BJ (cell line): Measurements from ENCODE around the gene UNC80. TPM values are rescaled to one million over a fixed set of nuclear protein-coding genes. Genes with fewer than 3 reads are reported as not detected.
A peak's percentile ranks its signal among the peaks of the same experiment; 100 is the strongest.

ENCODE experiments used
- CTCF ChIA-PET: fragments of 350-600 bp; formaldehyde crosslinking; extraction: SDS; loops from one replicate; lab custom pipeline; 2021; ENCODE audit warnings: antibody characterized with exemption, inconsistent platforms; lab: Yijun Ruan, JAX
- POLR2A ChIA-PET: fragments of 300-600 bp; sonication (Branson Sonifier 250); formaldehyde crosslinking; extraction: SDS; loops from one replicate; lab custom pipeline; 2021; ENCODE audit warnings: antibody characterized with exemption; lab: Charles Lee
- DNase-seq: peaks from one replicate; pipeline ENCODE4 v3.0.0-alpha.2; 2011; ENCODE audit warnings: low read depth
- H3K27me3 ChIP-seq: 2 replicates; pipeline ENCODE4 v1.6.0; 2011; ENCODE audit warnings: low read length; ENCODE audit not compliant: control insufficient read depth, insufficient read depth
- H3K36me3 ChIP-seq: 2 replicates; pipeline ENCODE4 v1.5.1; 2011; ENCODE audit warnings: low read length; ENCODE audit not compliant: control insufficient read depth, insufficient read depth
- H3K4me3 ChIP-seq: 2 replicates; pipeline ENCODE4 v1.5.1; 2011; ENCODE audit warnings: low read depth, mild to moderate bottlenecking, control low read depth, low read length
- polyA plus RNA-seq: library from polyadenylated mRNA; depleted of rRNA; stranded (reverse); fragments of >200 nt; gene quantifications from 2 replicates; pipeline ENCODE4 v1.2.3, GENCODE V29; 2011
- TF ChIP-seq, protein P1 (sequence below): IDR thresholded peaks from 2 replicates; pipeline ENCODE4 v1.5.1; 2011; ENCODE audit warnings: low read depth, mild to moderate bottlenecking, control low read depth, inconsistent platforms, low read length, moderate library complexity; ENCODE audit not compliant: insufficient read depth

UNC80 gene
- polyA plus RNA-seq, 1 experiment: not detected

DNA sequence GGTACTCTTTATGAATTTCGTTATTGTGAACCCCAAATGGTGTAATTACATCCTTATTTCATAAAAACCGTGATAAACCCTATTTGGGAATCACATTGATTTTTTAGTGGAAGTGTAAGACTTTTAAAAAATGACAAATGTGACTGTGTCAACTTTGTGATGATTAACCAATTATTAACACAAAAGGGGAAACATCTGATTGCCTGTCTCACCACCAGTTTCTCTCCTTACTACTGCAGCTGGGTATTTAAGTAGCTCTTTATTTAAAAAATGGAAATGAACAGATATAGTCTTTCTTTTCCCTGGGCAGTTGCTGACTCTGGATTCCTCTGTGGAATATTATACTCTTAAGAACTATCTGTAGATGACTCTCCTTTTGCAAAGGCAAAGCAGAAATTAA is 219.2 kb downstream of the UNC80 start:
- DNase-seq: no peak
- Histone ChIP-seq H3K27me3 (peaks cover 2% of the 10 kb centered on the region; the same call in 1 of the 2 replicates), H3K4me3 (no peak overlapping the region), H3K36me3 (no peaks in the 10 kb centered on the region)
- POLR2A ChIA-PET: no interaction called here
- CTCF ChIA-PET: interaction anchor here (0.9 to 1.1 kb wide), 2 partner anchors 29 to 204 kb away, joined by 3 read pairs; no protein-coding TSS in a partner anchor
- TF ChIP-seq, protein P1, sequence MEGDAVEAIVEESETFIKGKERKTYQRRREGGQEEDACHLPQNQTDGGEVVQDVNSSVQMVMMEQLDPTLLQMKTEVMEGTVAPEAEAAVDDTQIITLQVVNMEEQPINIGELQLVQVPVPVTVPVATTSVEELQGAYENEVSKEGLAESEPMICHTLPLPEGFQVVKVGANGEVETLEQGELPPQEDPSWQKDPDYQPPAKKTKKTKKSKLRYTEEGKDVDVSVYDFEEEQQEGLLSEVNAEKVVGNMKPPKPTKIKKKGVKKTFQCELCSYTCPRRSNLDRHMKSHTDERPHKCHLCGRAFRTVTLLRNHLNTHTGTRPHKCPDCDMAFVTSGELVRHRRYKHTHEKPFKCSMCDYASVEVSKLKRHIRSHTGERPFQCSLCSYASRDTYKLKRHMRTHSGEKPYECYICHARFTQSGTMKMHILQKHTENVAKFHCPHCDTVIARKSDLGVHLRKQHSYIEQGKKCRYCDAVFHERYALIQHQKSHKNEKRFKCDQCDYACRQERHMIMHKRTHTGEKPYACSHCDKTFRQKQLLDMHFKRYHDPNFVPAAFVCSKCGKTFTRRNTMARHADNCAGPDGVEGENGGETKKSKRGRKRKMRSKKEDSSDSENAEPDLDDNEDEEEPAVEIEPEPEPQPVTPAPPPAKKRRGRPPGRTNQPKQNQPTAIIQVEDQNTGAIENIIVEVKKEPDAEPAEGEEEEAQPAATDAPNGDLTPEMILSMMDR: no peak

DNA sequence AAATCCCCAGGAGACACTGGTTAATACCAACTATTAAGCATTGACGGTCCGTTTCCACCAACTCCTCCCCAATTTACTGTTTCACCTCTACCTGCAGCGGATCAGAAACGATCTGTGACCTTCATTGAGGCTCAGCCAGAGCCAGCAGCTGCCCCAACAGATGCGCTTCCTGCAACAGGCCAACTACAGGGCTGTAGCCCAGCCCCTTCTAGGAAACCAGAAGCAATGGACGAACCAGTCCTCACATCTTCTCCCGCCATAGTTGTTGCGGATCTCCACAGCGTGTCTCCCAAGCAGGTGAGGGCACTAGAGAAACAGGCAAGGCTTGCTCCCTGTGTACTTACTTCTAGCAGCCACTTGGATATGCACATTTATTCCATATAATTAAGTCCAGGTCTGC is 222.3 kb downstream of the UNC80 start:
- POLR2A ChIA-PET: no interaction called here
- TF ChIP-seq, protein P1: no peak
- no peaks in the 10 kb centered on the region for H3K36me3 ChIP-seq
- no peak for DNase-seq
- H3K27me3 ChIP-seq: no peaks in the 10 kb centered on the region
- CTCF ChIA-PET: interaction anchor here (1.0 kb wide), 1 partner anchor 205 kb away, joined by 3 read pairs; no protein-coding TSS in a partner anchor
- no peak overlapping the region for H3K4me3 ChIP-seq

DNA sequence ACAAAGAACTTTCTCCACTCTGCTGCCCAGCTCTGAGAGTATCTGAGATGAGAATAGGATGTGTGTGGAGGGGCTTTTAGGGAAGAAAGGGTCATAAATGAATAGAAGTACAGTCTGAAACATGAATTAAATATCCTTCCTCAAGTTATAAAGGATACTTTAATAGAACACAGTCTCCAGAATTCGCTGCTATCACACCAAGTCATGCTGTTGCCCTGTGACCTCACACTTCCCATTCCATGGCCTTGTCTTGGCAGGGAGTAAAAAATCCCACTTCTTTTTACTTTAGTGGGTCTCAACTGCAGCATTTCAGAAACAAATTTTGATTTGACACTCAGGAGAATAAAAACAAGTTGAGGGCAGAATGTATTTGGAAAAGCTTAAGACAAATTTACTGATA is 227.0 kb downstream of the UNC80 start:
- ChIA-PET CTCF (interaction anchor here (1.0 kb wide), 1 partner anchor 38 kb away, joined by 4 read pairs; no protein-coding TSS in a partner anchor), POLR2A (no interaction called here)
- TF ChIP-seq, protein P1: no peak
- Histone ChIP-seq H3K27me3 (no peaks in the 10 kb centered on the region), H3K36me3 (no peaks in the 10 kb centered on the region), H3K4me3 (no peak overlapping the region)
- no peak for DNase-seq

DNA sequence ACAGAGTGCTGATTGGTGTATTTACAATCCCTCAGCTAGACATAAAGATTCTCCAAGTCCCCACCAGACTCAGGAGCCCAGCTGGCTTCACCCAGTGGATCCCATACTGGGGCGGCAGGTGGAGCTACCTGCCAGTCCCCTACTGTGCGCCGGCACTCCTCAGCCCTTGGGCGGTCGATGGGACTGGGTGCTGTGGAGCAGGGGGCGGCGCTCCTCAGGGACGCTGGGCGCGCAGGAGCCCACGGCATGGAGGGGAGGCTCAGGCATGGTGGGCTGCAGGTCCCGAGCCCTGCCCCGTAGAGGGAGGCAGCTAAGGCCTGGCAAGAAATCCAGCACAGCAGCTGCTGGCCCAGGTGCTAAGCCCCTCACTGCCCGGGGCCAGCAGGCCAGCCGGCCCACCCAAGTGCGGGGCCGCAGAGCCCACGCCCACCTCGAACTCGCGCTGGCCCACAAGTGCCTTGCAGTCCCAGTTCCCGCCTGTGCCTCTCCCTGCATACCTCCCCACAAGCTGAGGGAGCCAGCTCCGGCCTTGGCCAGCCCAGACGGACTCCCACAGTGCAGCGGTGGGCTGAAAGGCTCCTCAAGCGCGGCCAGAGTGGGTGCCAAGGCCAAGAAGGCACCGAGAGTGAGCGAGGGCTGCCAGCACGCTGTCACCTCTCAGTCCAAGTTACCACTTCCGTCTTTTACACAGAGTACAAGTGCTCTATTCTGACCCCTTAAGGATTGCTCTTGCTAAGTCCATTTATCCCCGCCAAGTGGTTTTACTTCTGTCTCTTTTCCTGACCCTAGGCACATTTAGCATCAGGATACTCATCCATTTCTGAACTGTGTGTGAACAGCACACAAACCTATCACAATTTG is 229.1 kb downstream of the UNC80 start:
- no peaks in the 10 kb centered on the region for H3K36me3 ChIP-seq
- H3K27me3 ChIP-seq: no peaks in the 10 kb centered on the region
- no peak for DNase-seq
- TF ChIP-seq, protein P1: no peak
- ChIA-PET POLR2A (no interaction called here), CTCF (no interaction called here)
- H3K4me3 ChIP-seq: no peak overlapping the region

DNA sequence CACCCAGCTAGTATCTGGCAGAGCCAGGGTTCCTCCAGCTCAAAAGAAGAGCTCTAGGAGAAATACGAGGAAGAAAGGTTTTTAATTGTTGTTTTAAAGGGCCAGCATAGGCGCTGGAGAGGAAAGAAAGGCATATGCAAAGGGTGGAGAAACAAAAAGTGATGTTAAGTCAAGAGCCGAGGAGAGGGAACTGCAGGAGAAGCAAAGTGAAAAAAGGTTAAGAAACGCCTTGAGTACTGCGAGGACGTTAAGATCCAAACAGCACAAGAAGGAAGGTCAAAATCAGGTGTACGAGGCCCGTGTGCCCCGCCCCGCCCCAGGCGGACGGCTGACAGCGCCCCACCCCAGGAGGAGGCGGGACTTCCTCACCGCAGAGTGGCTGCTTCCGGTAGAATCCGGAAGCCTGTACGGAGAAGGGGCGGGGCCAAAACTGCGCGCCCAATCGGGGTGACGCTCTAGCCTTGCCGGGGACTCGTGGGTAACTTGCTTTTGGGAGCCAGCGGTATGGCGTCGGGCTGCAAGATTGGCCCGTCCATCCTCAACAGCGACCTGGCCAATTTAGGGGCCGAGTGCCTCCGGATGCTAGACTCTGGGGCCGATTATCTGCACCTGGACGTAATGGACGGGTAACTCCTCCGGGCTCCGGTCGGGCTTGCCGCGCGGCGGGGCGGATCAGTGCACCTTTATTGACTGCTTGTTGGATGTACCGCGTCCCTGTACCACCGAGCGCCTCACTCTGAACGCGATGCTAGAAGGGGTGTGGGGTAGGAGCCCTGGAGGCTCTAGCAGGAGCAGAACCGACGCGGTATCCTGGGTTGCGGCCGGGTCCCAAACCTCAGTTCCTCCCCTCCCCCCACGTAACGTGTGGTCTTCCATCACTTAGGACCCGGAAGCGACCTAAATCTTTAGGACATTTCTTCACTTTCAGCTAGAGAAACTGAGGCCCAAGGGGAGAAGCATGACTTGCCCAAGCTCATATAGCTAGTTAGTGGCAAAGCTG is 230.8 kb downstream of the UNC80 start, which contains the start of gene RPE:
RPE (plus strand) TSS at position 481 of the 1,000 bp plus-strand sequence; CDS start at position 505, 24 bp downstream.
- H3K27me3 ChIP-seq: no peaks in the 10 kb centered on the region
- ChIA-PET CTCF (no interaction called here), POLR2A (no interaction called here)
- peak within 1 kb of the TSS; percentile 55 for H3K4me3 ChIP-seq
- DNase-seq: peak; percentile 66
- TF ChIP-seq, protein P1: no peak
- no peaks in the 10 kb centered on the region for H3K36me3 ChIP-seq
